GM23248 (cell line): ENCODE data around the gene OXT. TPM values are rescaled to one million over a fixed set of nuclear protein-coding genes. Genes with fewer than 3 reads are reported as not detected.

ENCODE experiments used
- DNase-seq: peaks from one replicate; pipeline ENCODE4 v3.0.0-alpha.2; 2015
- H2AFZ ChIP-seq: fragments of 200-600 bp; sonication (generic); 2 replicates; pipeline ENCODE4 v1.6.1; 2016; ENCODE audit warnings: antibody characterized with exemption
- H3F3A ChIP-seq: fragments of 200-600 bp; sonication (generic); 2 replicates; pipeline ENCODE4 v1.6.1; 2016; ENCODE audit warnings: mild to moderate bottlenecking, antibody characterized with exemption, mixed run types; ENCODE audit not compliant: insufficient read depth
- H3K27ac ChIP-seq: fragments of 200-600 bp; sonication (generic); 2 replicates; pipeline ENCODE4 v1.5.1; 2016; ENCODE audit warnings: mild to moderate bottlenecking
- H3K27me3 ChIP-seq: fragments of 200-600 bp; sonication (generic); replicated peaks from 2 replicates; pipeline ENCODE4 v1.6.1; 2016; ENCODE audit warnings: mild to moderate bottlenecking; ENCODE audit not compliant: insufficient read depth
- H3K36me3 ChIP-seq: fragments of 200-600 bp; sonication (generic); 2 replicates; pipeline ENCODE4 v1.6.1; 2016; ENCODE audit warnings: low read depth, mild to moderate bottlenecking
- H3K4me1 ChIP-seq: fragments of 200-600 bp; sonication (generic); 2 replicates; pipeline ENCODE4 v1.6.1; 2016; ENCODE audit warnings: mild to moderate bottlenecking; ENCODE audit not compliant: insufficient read depth
- H3K4me2 ChIP-seq: fragments of 200-600 bp; sonication (generic); one replicate; pipeline ENCODE4 v1.6.1; 2016; ENCODE audit warnings: mild to moderate bottlenecking; ENCODE audit not compliant: unreplicated experiment
- H3K4me3 ChIP-seq: fragments of 200-600 bp; sonication (generic); 2 replicates; pipeline ENCODE4 v1.5.1; 2016; ENCODE audit warnings: mild to moderate bottlenecking
- H3K79me2 ChIP-seq: fragments of 200-600 bp; sonication (generic); 2 replicates; pipeline ENCODE4 v1.6.1; 2016; ENCODE audit warnings: mild to moderate bottlenecking; ENCODE audit not compliant: insufficient read depth
- H3K9ac ChIP-seq: fragments of 200-600 bp; sonication (generic); 2 replicates; pipeline ENCODE4 v1.6.1; 2016; ENCODE audit warnings: mild to moderate bottlenecking
- H3K9me2 ChIP-seq: fragments of 200-600 bp; sonication (generic); 2 replicates; pipeline ENCODE4 v1.6.1; 2016; ENCODE audit warnings: mixed run types, mild to moderate bottlenecking, moderate library complexity; ENCODE audit not compliant: insufficient read depth
- H3K9me3 ChIP-seq: fragments of 200-600 bp; sonication (generic); one replicate; pipeline ENCODE4 v1.6.1; 2017; ENCODE audit warnings: low read depth
- H4K20me1 ChIP-seq: fragments of 200-600 bp; sonication (generic); 2 replicates; pipeline ENCODE4 v1.6.0; 2016; ENCODE audit not compliant: insufficient read depth
- EZH2 ChIP-seq: fragments of 200-600 bp; sonication (generic); IDR thresholded peaks from 2 replicates; pipeline ENCODE4 v1.6.1; 2018; ENCODE audit warnings: antibody characterized with exemption, mild to moderate bottlenecking; ENCODE audit not compliant: insufficient read depth, poor library complexity, severe bottlenecking
- EZH2phosphoT487 ChIP-seq: fragments of 200-600 bp; sonication (generic); IDR thresholded peaks from 2 replicates; pipeline ENCODE4 v1.6.1; 2018; ENCODE audit warnings: antibody characterized with exemption, moderate library complexity, mild to moderate bottlenecking, low read depth; ENCODE audit not compliant: insufficient read depth
- WGBS, 2 experiments: methylation state at CpG; one replicate each; pipeline ENCODE4 v1.1.6; 2015 to 2017; ENCODE audit warnings: low lambda C conversion rate in 2 of 2, low coverage in 1 of 2; ENCODE audit errors: missing lambda C conversion rate in 2 of 2; 5-methylcytosine and 5-hydroxymethylcytosine counted together
- in situ Hi-C: fragments of 300-500 bp; cut with MboI; formaldehyde crosslinking; loops from 2 replicates; pipeline ENCODE4 v1.15.0; 2020
- polyA plus RNA-seq: library from polyadenylated mRNA; unstranded; fragments of >200 nt; fragmentation: Nextera tagmentation; extraction: Ambion mirVana; gene quantifications from 2 replicates; pipeline ENCODE4 v1.2.1, GENCODE V29; 2016
- total RNA-seq: library from RNA; depleted of rRNA; stranded (reverse); fragments of >200 nt; shearing (Covaris generic); gene quantifications from 2 replicates; pipeline ENCODE4 v1.2.3, GENCODE V29; 2014

The OXT gene
- total and polyA plus RNA-seq, 2 experiments from 2014 or later: 0.40 TPM; not detected in 1

GRCh38 chr20:3067139-3068014, 4.0 kb upstream of the OXT start:
- Histone ChIP-seq H2AFZ (peak overlapping the region; percentile 40; the same call in 1 of the 2 replicates), H3F3A (peaks cover 26% of the 10 kb centered on the region), H3K9me3 (no peaks in the 10 kb centered on the region), H3K9ac (no peak overlapping the region), H4K20me1 (no peaks in the 10 kb centered on the region), H3K4me3 (no peak overlapping the region), H3K27me3 (no peaks in the 10 kb centered on the region), H3K4me1 (peaks cover 23% of the 10 kb centered on the region), H3K4me2 (peak overlapping the region; percentile 30), H3K79me2 (no peaks in the 10 kb centered on the region), H3K9me2 (no peaks in the 10 kb centered on the region), H3K36me3 (no peaks in the 10 kb centered on the region), H3K27ac (peak overlapping the region; percentile 83)
- in situ Hi-C loops: no loop called here
- TF ChIP-seq EZH2phosphoT487 (no peak), EZH2 (no peak)
- peak; percentile 82 for DNase-seq
- 27 to 30% methylated on average over 22 to 23 of the region's 23 CpGs for WGBS, 2 experiments

DNA sequence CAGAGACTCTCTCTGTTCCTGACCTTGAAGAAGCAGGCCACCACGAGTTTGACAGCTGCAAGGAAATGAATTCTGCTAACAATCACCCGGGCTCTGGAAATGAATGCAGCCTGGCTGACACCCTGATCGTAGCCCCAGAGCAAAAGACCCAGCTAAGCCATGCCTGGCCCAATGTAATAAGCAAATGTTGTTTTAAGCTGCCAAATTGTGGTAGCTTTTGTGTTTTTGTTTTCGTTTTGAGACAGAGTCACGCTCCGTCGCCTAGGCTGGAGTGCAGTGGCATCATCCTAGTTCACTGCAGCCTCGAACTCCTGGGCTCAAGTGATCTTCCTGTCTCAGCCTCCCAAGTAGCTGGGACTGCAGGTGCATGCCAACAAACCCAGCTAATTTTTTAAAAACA, 3.3 kb upstream of the OXT start:
- 33 to 35% methylated on average over 8 of the region's 8 CpGs for WGBS, 2 experiments
- Histone ChIP-seq H3K27ac (0 out of 2 replicates have a peak overlapping the region, but pooled peaks have one; percentile 83), H3K27me3 (no peaks in the 10 kb centered on the region), H3K4me1 (peaks cover 23% of the 10 kb centered on the region), H3K9me3 (no peaks in the 10 kb centered on the region), H3K36me3 (no peaks in the 10 kb centered on the region), H3K9ac (no peak overlapping the region), H3F3A (peaks cover 26% of the 10 kb centered on the region), H4K20me1 (no peaks in the 10 kb centered on the region), H3K9me2 (no peaks in the 10 kb centered on the region), H3K4me3 (no peak overlapping the region), H2AFZ (no peak overlapping the region), H3K79me2 (no peaks in the 10 kb centered on the region), H3K4me2 (no peak overlapping the region)
- in situ Hi-C loops: no loop called here
- no peak for TF ChIP-seq EZH2
- TF ChIP-seq EZH2phosphoT487: no peak
- DNase-seq: no peak

GRCh38 chr20:3068986-3069900, 2.2 kb upstream of the OXT start:
- Histone ChIP-seq H3K36me3 (no peaks in the 10 kb centered on the region), H3K9ac (no peak overlapping the region), H2AFZ (no peak overlapping the region), H3K4me3 (no peak overlapping the region), H3K9me2 (no peaks in the 10 kb centered on the region), H3K27me3 (no peaks in the 10 kb centered on the region), H3K9me3 (no peaks in the 10 kb centered on the region), H3K27ac (no peak overlapping the region), H3K4me1 (peaks cover 23% of the 10 kb centered on the region), H3K4me2 (no peak overlapping the region), H3K79me2 (no peaks in the 10 kb centered on the region), H3F3A (peaks cover 26% of the 10 kb centered on the region), H4K20me1 (no peaks in the 10 kb centered on the region)
- TF ChIP-seq EZH2 (no peak), EZH2phosphoT487 (no peak)
- in situ Hi-C loops: no loop called here
- DNase-seq: peak; percentile 73
- 74 to 77% methylated on average over 8 of the region's 8 CpGs for WGBS, 2 experiments

DNA sequence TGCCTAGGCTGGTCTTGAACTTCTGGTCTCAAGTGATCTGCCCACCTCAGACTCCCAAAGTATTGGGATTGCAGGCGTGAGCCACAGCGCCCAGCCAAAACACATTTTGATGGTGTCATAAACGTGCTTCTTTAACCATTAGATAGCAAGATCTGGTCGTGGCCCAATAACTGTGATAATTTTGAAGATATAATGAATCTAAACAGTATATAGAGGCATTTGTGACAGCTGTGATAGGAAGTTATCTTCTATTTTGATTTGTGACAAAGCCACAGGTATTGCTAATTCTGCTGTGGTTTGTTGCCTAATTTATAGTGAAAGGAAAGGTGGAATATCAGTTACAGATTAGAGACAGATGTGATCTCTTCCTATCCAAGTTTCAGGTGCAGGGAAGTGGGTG, 695 bp upstream of the OXT start:
- TF ChIP-seq EZH2 (no peak), EZH2phosphoT487 (no peak)
- no peak for DNase-seq
- Histone ChIP-seq H3K4me1 (peaks cover 23% of the 10 kb centered on the region), H3K9me3 (no peaks in the 10 kb centered on the region), H3F3A (peaks cover 26% of the 10 kb centered on the region), H3K79me2 (no peaks in the 10 kb centered on the region), H3K4me2 (no peak overlapping the region), H3K9ac (no peak overlapping the region), H3K9me2 (no peaks in the 10 kb centered on the region), H3K4me3 (no peak overlapping the region), H3K27me3 (no peaks in the 10 kb centered on the region), H3K27ac (no peak overlapping the region), H3K36me3 (no peaks in the 10 kb centered on the region), H4K20me1 (no peaks in the 10 kb centered on the region), H2AFZ (no peak overlapping the region)
- WGBS, 2 experiments: 88% methylated on average over 4 of the region's 4 CpGs
- in situ Hi-C loops: no loop called here
